ENCODE data around the gene ANAPC5. TPM values are rescaled to one million over a fixed set of nuclear protein-coding genes. Genes with fewer than 3 reads are reported as not detected.

ANAPC5 gene, protein sequence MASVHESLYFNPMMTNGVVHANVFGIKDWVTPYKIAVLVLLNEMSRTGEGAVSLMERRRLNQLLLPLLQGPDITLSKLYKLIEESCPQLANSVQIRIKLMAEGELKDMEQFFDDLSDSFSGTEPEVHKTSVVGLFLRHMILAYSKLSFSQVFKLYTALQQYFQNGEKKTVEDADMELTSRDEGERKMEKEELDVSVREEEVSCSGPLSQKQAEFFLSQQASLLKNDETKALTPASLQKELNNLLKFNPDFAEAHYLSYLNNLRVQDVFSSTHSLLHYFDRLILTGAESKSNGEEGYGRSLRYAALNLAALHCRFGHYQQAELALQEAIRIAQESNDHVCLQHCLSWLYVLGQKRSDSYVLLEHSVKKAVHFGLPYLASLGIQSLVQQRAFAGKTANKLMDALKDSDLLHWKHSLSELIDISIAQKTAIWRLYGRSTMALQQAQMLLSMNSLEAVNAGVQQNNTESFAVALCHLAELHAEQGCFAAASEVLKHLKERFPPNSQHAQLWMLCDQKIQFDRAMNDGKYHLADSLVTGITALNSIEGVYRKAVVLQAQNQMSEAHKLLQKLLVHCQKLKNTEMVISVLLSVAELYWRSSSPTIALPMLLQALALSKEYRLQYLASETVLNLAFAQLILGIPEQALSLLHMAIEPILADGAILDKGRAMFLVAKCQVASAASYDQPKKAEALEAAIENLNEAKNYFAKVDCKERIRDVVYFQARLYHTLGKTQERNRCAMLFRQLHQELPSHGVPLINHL
- 125 TPM for total RNA-seq

GRCh38 chr12:121351820-121352681 lies at the start of gene ANAPC5:
Gene ANAPC5 (minus strand): TSS chr12:121352411. CDS start chr12:121352340, 71 bp downstream.

DNA sequence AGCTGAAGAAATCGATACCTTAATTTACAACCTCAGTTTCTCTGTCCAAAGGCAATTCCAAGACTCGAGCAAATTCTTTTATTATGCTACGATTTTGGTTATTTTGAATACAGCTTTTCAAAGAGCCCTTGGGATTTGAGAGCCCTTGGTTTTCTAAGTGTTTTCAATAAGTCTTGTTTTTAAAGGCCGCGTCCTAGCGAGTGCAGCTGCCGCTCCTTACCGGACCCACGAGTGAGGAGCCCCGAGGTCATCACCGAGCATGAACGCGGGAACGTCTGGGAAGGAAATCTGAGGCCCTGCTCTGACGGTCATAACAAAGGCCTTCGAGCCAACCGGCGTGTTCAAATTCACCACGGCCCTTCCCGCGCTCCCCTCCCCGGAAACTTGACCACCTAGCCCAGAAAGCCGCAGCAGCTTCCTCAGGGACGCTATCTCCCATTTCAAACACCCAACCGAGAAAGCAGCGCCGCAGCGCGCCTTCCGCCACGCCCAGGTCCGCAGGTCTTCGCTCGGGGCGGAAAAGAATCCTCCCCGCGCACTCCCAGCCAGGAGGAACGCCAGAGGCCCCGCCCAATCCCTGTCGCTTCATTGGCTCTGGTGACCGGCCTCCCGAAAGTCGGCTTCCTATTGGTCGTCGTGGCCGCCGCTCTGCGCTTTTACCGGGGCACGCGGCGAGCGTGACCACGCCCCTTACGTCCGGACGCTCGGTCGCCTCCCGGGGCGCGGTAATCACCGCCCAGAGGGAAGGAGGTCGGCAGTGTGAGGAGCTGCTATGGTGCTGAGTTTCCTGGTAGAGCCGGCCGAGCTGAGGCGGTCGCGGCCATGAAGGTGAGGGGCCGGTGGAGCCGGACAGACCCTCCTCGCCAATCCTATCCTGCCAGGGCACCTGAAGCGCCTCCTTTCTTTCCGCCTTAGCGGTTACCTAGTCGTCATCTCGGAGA lies 47.5 kb upstream of the ANAPC5 start, which contains the start of gene RNF34:
TSS of gene RNF34 (plus strand) at position 728 of the 941 bp plus-strand sequence. CDS start at position 823, 95 bp downstream.

GRCh38 chr12:121296618-121297434 lies 55.4 kb downstream of the ANAPC5 start, which contains the start of gene CAMKK2:
Gene CAMKK2 (minus strand): TSS chr12:121296709. CDS start chr12:121274526, 22,183 bp downstream.

Other genes starting within 250 kb of the ANAPC5 start
- gene P2RX7, start 219.5 kb downstream of the ANAPC5 start, total RNA-seq: 5.1 TPM
- 8.8 TPM for gene P2RX4, start 142.3 kb downstream of the ANAPC5 start, total RNA-seq
- 27.5 TPM for gene CAMKK2, start 55.7 kb downstream of the ANAPC5 start, total RNA-seq
- 75.9 TPM for gene RNF34, start 47.7 kb upstream of the ANAPC5 start, total RNA-seq
- gene KDM2B, start 228.6 kb upstream of the ANAPC5 start, total RNA-seq: 51.7 TPM

Data from diencephalon (tissue), 1 donor.